Left forelimb (tissue), 1 donor: ENCODE results near the gene GJB2.

Experiments used
- DNase-seq: peaks from one replicate; pipeline ENCODE4 v3.0.0-alpha.2; 2018; ENCODE audit warnings: low spot score

Gene GJB2

GRCh38 chr13:20192836-20193161 lies at the start of gene GJB2:
Gene GJB2 (minus strand): TSS chr13:20192938. CDS start chr13:20189581, 3,357 bp downstream.
- DNase-seq: no peak

GRCh38 chr13:20241593-20241992 lies 48.9 kb upstream of the GJB2 start:
- DNase-seq: no peak

- no peak for DNase-seq
Measured at GRCh38 chr13:20239748-20240147, 47.0 kb upstream of the GJB2 start.

- DNase-seq: no peak
Measured at GRCh38 chr13:20232556-20233277, 40.0 kb upstream of the GJB2 start.

GRCh38 chr13:20231839-20232555 lies 39.3 kb upstream of the GJB2 start, which contains the start of gene GJB6:
Gene GJB6 (minus strand): TSS chr13:20232319. CDS start chr13:20223480, 8,839 bp downstream.
- no peak for DNase-seq

- no peak for DNase-seq
Measured at GRCh38 chr13:20230913-20231838, 38.4 kb upstream of the GJB2 start.

- DNase-seq: no peak
Measured at GRCh38 chr13:20227730-20228129, 35.0 kb upstream of the GJB2 start.

- no peak for DNase-seq
Measured at GRCh38 chr13:20227288-20227687, 34.5 kb upstream of the GJB2 start.

GRCh38 chr13:20222553-20222952 lies 29.8 kb upstream of the GJB2 start:
- DNase-seq: no peak

- no peak for DNase-seq
Measured at GRCh38 chr13:20221772-20222171, 29.0 kb upstream of the GJB2 start.

- no peak for DNase-seq
Measured at GRCh38 chr13:20219577-20219976, 26.8 kb upstream of the GJB2 start.

GRCh38 chr13:20217168-20217567 lies 24.4 kb upstream of the GJB2 start:
- no peak for DNase-seq

- no peak for DNase-seq
Measured at GRCh38 chr13:20209948-20210347, 17.2 kb upstream of the GJB2 start.

GRCh38 chr13:20206698-20207235 lies 14.0 kb upstream of the GJB2 start:
- no peak for DNase-seq

- no peak for DNase-seq
Measured at GRCh38 chr13:20206065-20206697, 13.4 kb upstream of the GJB2 start.

GRCh38 chr13:20198781-20199180 lies 6.0 kb upstream of the GJB2 start:
- DNase-seq: no peak

- DNase-seq: no peak
Measured at GRCh38 chr13:20197361-20197834, 4.7 kb upstream of the GJB2 start.

- DNase-seq: no peak
Measured at GRCh38 chr13:20195801-20196200, 3.1 kb upstream of the GJB2 start.

- no peak for DNase-seq
Measured at GRCh38 chr13:20193907-20194631, 1.3 kb upstream of the GJB2 start.

- DNase-seq: no peak
Measured at GRCh38 chr13:20193162-20193906, 596 bp upstream of the GJB2 start.
